GM18519 (cell line): Measurements from ENCODE around the gene AUTS2.
A peak's percentile ranks its signal among the peaks of the same experiment; 100 is the strongest.

Source experiments
- ATAC-seq: cut with Tn5 transposase; IDR thresholded peaks from one replicate; pipeline ENCODE4 v1.9.1; 2021; ENCODE audit warnings: mild to moderate bottlenecking, moderate library complexity; ENCODE audit not compliant: unreplicated experiment, low FRiP score

AUTS2 gene

DNA sequence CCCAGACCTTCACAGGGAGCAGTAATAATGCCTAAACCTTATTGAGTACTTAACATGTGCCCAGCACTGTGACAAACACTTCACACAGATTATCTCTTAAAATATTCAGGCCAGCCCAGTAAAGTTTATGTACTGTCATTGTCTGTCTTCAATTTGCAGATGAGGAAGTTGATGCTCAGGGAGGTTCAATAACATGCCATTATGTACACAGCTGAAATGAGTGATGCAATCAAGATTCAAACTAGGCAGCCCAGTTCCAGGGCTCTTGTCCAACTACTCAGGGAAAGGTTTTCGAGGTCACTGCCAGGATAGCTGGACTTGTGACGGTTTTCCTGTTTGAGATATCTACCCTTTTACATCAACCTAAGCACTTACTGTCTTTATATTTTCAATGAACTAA is 56.1 kb downstream of the AUTS2 start:
- no peak for ATAC-seq

DNA sequence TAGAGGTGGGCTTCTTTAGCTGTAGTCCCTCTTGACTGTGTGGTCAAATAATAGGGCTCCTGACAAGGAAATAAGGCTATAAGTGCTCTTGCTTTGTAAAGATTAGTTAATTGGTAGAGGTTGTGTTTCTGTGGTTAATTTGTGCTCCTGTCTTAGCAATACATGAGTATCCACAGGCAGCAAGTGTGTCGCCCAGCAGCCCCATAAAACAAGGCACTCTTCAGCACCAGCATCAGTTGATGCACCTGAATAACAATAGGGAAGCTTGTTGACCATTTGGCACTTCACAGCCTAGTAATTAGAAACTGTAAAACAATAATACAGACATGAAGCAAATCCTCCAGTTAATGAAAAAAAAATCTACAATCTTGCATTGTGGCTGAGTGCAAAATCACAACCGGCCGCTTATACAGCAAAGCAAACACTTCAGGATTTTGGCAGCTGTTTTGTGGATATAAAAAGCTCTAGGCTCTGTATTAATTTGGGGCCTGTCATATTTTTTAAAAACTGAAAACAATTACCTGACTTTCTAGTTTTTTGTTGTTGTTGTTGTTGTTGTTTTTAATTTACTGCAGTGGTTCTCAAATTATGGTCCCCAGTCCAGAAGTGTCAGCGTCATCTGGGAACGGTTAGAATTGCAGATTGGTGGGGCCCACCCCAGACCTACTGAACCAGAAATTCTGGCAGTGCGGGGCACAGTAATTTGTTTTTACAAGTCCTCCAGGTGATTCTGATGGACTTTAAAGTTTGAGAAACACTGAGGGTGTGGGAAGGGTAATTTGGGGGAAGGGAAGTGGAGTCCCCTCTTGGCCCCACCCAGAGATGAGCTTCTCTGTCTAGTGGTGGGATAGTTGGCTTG is 56.8 kb downstream of the AUTS2 start:
- no peak for ATAC-seq

DNA sequence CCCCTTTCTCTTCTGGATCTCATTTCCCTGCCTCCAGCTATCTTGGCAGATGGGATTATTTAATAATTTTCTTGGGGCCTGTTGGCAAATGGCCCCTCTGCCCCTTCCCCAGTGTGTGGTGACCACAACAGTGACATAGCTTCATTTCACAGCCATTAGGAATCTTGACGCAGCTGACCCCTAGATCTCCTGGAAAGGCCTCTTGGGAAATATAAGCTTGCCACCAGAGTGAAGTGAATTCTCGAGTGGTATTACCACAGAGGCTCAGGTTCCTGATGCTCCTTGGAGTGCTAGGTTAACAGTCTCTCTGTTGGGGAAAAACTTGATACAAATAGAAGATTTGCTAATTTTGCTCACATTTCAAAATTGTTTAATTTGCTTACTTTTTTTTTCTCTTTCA is 57.8 kb downstream of the AUTS2 start:
- ATAC-seq: no peak

DNA sequence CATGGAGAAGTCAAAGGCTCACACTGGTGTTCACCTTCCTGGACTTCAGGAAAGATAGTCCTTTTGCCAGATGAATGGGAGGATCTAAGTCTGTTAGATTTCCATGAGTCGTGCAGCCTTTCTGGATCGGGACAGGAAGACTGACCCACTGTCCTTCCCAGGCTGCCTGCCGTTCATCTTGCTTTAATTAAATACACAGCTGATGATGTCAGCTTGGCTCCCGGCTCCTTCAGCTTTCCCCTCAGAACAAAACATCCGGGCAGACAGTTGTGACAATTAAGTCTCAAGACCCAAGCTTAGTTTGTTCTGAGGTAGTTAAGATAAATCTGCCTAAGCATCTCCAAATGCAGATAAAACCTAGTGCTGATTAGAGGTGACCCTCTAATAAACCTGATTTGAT is 58.6 kb downstream of the AUTS2 start:
- ATAC-seq: no peak

DNA sequence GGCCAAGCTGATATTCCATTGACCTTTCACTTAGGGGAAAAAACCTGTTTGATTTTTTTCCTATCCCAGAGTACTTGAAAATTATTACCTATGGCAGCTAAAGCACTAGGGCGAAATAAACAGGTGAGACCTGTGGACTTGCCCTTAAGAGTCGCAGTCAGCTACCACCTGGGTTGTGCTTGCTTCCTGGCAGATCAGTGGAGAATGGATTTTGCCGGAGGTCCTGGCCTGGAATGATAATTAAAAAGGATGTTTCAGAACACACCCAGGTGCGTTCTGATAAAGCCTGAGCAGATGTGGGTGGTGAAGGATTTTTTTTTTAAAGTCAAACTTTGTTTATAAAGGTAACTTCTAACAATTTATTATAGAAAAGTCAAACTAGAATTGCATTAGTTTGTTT is 59.1 kb downstream of the AUTS2 start:
- no peak for ATAC-seq

DNA sequence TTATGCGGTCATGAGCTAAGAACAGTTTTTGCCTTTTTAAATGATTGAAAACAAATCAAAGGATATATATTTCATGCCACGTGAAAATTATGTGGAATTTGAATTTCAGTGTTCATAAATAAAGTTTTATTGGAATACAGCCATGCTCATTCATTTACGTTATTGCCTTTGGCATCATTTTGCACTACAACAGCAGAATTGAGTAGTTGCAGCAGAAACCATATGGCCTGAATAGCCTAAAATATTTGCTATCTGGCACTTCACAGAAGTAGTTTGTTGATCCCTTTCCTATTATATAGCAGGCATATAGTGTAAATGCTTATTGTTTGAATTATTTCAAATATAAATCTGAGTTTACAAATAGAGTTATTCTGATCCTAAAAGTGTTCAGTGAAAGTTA is 59.7 kb downstream of the AUTS2 start:
- ATAC-seq: no peak

DNA sequence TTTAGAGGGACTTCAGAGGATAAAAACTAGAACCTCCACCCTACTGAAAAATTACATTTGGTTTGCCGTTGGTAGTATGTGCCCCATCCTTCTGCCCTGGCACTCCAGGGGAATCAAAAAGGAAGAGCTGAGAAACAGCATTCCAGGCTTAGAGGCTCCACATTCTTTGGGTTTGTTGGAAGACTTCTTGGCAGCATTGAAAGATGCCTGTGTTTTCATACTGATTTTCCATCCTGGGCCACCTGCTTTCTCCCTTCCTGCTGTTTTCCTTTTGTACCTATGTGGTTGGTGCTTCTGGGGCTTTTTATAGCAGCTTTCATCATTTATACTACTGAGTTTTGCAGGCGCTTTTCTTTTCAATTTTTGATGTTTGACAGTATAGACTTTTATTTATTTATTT is 61.7 kb downstream of the AUTS2 start:
- ATAC-seq: no peak

DNA sequence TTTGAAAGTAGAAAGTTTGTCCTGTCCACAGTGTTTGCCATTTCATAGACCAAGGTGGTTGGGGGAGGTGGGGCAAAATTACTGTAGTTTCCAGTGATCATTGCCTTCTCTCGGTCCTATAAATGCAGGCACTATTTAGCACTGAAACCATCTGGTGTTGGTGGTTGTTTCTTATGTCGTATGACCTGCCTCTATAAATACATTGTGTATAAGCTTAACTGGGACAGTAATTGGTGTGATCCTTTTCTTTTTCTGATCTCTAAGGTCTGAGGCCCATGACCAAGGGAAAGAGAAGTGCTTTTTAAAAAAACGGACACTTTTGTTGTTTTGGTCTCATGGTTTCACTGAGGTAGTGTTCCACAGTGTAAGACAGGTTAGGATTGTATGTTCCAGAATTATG is 63.1 kb downstream of the AUTS2 start:
- peak; percentile 62 for ATAC-seq

DNA sequence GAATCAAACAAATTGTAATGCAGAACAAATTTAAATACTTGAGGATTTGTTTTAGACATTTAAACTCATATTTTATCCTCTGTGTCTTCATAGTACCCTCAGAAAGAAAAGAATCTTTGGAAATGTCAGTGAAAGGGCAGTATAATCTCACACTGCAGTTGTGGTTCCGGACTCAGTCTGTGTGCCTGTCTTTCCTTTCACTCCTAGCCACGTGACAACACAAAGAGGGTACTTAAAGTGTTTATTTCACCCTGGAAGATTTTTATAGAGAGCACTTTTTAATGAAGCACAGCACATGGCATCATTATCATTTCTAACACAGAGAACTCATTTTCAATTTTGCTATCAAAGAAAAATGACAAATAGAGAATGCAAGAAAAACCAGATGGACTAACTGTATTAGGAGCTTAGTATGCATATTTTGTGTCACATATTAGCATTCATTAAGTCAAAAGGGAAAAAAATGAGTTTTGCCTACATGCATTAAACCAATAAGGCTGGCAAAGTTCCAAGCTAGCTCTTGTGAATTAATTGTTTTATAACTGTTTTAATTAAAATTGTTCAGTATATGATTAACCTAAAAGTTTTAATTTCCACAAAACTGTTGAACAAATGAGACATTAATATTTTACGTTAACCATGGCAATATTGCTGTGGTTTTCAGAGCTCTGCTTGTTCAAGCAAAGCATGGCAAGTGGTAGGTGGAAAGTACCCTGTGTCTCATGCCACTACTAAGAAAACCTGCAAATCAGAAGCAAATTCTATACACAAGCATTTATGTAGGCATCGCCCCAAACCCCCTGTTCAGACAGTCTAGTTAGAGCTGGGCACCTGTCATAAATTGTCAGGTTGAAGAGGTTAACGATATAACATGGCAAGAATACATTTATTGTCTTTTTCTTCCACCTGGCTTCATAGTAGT is 65.9 kb downstream of the AUTS2 start:
- peak; percentile 43 for ATAC-seq

DNA sequence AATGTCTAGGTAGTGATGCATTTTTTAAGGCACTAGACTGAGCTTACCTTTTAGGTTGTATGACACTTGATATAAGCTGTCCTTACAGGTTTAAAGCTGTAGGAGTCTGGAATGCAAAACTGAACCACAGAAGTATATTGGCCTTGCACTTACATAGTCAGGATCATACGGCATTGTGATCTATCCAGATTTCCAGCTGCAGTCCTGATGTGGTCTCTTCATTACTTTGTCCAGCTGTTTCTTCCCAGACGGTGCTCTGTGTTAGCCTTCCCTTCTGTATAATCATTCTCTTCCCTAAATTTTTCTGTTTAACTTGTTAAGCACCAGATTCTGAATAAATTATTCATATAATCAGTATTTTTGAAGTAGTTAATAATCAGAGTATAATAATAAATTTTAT is 67.1 kb downstream of the AUTS2 start:
- no peak for ATAC-seq

DNA sequence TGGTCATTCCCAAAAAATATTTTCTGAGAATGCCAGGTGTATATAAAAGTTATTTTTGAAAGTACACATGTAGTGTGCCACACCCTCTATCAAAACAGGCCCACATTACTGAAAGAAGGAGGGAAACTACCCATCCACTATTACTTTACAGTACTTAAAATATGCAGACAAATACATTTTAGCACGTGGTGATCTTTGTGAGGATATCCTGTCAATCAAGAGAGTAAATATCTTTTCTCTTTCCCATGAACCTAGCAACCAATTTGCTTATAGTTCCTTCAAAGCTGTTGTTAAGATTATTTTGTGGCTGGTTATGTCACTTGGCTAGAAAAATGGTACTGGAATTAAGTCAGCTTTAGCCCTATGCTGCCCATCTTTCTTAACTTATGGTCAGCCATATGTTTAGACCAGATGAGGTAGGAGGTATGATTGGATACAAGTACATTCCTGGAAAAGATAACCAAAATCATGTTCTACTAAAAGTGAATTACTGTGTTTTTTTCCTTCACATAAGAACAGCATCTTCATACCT is 70.1 kb downstream of the AUTS2 start:
- no peak for ATAC-seq

DNA sequence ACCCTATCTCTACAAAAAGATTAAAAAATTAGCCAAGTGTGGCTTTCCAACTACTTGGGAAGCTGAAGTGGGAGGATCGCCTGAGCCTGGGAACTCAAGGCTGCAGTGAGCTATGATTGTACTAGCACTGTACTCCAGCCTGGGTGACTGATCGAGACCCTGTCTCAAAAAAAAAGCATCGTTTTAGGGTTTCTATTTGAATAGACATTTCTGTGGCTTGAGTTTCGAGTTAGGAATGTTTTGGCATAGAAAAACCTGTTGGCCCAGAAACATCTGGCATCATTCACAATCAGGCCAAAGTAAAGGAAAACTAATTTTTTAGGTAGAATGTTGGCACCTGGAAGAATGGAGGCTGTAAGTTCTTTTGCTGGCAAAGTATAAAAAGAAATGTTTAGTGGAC is 72.4 kb downstream of the AUTS2 start:
- ATAC-seq: no peak

DNA sequence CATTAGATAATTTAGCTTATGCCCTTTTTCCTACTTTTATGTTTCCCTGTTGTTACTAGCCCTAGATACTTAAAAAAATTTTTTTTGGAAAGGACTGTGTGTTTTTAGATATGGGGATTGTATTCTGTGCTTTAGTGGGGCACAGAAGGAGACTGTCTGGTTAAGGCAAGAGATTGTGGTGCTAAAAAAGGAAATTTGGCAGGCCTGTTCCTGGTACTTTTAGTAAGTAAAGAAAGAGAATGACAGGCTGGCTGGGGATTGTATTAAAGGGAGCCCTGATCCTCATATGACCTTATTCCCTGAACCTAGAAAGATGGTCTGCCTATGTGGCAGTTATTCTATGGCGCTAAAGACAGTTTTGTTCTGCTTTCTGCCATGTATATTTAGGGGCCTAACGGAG is 74.8 kb downstream of the AUTS2 start:
- ATAC-seq: no peak

DNA sequence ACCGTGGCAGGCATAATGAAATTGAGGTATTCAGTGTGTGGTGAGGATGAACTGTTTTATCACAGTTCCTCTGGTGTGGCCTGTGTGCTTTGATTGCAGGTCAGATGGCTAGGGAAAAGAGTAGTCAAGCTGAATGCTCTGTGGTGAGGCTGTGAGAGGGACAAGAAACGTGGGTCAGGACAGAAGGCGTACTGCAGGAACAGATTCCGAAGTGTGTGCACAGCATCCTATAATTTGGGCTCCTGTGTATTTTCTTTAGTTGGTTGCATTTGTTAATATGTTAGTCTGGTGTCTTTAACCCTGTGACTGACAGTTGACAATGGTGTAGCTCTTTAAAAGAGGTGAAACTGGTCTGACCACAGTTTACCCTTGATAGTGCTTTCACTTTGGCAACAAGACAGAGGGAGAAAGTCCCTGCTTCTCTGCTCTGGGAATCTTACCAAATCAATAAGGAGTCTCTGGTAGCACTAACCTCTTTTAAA is 76.5 kb downstream of the AUTS2 start:
- ATAC-seq: peak; percentile 56

DNA sequence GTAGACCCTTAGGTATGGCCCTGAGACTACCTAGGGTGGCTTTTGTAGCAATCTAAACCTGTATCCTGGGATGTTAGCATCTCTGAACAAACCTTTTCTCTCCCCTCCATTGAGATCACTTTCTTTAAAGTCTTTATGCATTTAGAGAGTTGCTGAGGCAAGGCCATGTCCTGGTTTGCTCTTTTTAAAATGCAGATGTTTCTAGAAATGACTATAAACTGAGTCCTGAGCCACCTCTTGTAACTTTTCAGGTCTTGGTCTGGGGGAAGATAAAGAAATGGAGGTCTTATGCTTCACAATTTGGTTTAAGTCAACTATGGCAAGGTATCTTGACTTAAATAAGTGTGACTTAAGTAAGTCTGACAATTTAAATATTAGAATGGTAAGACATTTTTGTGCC is 78.0 kb downstream of the AUTS2 start:
- ATAC-seq: no peak

DNA sequence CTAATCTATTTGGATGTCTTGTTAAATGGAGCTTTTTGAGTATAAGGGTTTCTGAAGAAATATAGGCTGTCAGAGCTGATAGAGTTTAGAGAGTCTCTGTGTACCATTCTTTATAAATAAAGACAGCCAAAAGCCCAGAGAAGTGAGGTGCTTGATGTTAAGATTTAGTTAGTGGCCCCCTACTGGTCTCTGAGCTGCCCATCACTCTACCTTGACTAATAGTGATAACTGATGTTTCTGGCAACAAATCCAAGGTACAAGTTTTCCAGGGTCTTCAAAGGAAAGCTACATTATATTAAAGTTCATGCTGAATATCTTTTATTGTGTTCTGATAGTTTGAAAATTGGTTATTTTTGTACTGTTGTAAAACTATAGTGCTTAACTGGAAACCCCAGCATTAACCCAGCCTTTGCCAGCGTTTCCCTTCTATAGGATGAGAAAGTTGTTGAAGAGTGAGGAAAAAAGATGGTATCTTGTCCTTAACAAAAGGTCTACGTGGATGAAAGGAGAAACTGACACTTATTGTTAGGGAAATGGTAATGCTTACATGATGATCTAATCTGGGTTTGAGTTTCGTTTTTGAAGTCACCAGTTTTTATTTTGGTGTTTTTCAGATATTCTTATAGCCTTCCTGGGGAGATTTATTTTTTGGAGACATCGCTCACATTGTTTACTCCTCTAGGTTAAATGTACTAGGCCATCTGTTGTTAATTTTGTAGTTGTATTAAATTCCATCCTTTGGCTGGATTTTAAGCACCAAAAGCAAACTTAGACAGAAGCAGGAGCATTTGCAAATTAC is 79.0 kb downstream of the AUTS2 start:
- ATAC-seq: no peak

DNA sequence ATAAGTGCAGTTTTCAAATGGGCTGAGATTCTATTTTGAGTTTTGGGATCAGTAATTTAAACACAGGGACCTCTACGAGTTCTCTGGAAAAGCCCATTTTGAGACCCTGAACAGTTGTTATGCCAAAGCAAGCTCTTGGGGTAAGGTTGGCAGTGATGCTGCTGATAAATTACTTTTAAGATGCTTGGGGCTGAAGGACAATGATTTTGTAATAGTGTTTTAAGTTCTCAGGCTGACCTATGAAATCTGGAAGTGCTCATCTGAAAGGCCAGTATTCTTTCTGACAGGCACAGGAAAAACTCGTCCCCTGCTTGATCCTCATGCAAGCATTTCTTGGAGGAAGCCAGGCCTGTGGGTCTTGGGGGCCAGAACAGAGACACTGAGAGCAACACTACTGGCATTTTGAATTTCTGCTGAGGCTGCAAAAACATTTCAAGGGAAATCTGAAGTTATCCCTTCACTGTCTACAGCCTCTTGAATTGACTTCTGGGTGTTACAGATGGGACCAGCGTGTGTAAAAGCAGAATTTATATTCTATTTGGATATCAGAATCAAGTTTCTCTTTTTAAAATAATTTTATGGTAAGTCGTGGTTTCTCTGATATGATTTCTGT is 79.7 kb downstream of the AUTS2 start:
- ATAC-seq: no peak

DNA sequence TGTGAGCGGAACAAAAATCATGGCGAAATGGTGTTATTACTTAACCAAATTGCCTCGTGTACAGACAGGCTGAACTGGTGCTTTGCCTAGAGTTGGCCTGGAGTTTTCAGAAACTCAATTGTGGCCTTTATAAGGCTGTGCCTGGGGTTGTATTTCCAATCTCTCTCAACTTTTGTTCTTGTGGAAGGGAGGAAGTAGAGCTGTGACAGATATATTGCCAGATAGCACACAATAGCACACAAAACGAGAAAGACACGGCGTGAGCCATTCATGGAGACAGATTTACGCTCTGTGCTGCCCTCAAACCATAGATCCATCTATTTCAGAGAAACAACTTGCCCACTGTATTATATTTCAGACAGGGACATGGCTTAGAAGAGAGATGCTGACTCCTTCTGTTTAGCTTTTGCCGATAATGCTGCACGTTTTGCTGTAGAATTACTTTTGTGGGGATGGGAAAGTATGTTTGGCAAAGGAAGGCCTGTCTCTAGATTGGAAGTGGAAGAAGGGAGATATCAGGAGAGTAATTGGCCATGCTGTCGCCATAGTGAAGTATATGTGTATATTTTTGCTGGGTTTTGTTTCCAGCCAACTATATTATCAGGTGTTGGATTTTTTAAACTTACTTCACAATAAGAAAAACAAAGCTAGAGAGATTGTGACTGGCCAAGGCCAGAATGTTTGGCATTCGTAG is 80.4 kb downstream of the AUTS2 start:
- ATAC-seq: no peak

DNA sequence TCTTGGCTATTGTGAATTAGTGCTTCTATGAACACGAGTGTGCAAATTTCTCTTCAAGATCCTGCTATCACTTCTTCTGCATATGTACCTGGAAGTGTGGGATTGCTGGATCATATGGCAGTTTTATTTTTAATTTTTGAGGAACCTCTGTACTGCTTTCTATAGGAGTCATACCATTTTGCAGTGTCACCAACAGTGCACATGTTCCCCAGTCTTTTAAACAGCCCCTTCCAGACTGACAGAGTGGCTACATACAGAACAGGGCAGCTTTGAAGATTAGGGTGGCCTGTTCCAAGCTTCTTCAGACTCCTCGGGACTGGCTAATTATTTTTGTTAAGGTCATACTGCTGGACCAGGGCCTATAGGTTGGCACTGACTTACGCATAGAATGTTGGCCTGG is 82.9 kb downstream of the AUTS2 start:
- ATAC-seq: no peak
